Measurements from ENCODE around the gene ZNF808. TPM values are rescaled to one million over a fixed set of nuclear protein-coding genes. Genes with fewer than 3 reads are reported as not detected.

ZNF808 gene
- total and polyA plus RNA-seq, 2 of the 4 experiments (the other 2 are of a cell fraction): 3.6 to 19.9 TPM

DNA sequence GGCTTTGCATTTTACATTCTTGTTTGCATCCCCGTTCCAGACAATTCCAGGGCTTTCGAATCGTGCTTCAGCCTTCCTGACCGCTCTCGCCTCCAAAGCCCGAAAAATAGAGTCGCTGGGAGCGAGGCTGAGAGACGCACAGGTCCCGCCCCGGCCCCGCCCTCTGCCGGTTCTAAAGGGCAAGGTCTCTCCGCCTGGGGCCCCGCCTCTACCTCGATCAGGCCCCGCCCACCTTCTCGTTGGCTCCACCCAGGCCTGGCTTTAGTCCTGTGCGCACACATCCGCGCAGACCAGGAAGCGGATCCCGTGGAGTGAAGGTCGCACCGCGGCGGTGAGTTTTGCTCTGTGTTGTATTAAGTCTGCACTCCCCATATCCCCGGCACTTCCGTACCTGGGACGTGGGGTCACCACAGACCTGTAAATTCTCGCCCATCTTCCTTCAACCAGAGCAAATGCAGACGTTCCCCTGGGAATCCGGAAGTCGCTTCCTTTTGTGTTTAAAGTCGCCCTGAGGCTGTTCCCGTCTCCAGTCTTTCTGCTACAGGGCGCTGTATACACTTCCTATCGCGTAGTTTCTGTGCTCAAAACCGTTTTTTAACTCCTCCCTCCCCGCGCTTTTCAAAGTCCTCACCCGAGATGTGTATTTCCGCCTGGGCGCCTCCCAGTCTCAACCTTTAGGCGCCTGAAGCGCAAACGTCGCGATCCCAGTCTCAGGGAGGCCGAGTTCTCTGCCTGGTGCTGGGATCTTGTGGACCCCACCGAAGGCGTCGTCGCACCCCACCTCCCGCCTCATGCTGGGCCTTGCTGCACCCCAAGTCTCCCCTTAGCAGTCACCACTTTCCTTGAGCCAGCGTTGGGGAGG, 42.8 kb downstream of the ZNF808 start, which contains the start of gene ZNF701:
TSS of gene ZNF701 (plus strand) at position 288 of the 862 bp plus-strand sequence. CDS start 3,861 bp downstream, outside the sequence.
- WGBS, 2 experiments (ENCODE audit: extremely low coverage in 2 of 2, insufficient read length in 1 of 2): 2% methylated on average over 28 of the region's 57 CpGs; no CpG with 5 or more reads in 1 of the 2 experiments

More for the DNA sequence above, 42.8 kb downstream of the ZNF808 start, which contains the start of gene ZNF701:
- peak within 1 kb of the TSS; percentile 91 for H3K14ac ChIP-seq (replicated peaks; ENCODE audit: low read depth, low read length)
- peaks cover 5% of the 10 kb centered on the region; the same call in 1 of the 2 replicates for H3K9me3 ChIP-seq (ENCODE audit: control insufficient read depth, insufficient read depth, low read length)
- peak within 1 kb of the TSS; percentile 85 for H3K4ac ChIP-seq (ENCODE audit: low read depth, low read length)
- H3K27ac ChIP-seq (ENCODE audit: insufficient read depth, low read length): peak within 1 kb of the TSS; percentile 94
- in situ Hi-C loops (cut with MboI; ENCODE audit: low sequenced_read_pairs) (no loop called here), intact Hi-C loops (cut with micrococcal nuclease) (no loop called here), dilution Hi-C loops (cut with HindIII; ENCODE audit: low sequenced_read_pairs, unreplicated experiment) (no loop called here)
- H3K9ac ChIP-seq (ENCODE audit: low read depth, low read length): peak within 1 kb of the TSS; percentile 97
- peak within 1 kb of the TSS; percentile 80 for H2AK5ac ChIP-seq (ENCODE audit: low read depth, low read length)
- peak within 1 kb of the TSS; percentile 78 for H3K4me3 ChIP-seq (ENCODE audit: insufficient read depth, low read depth, low read length)
- no peaks in the 10 kb centered on the region for H3K27me3 ChIP-seq (ENCODE audit: control insufficient read depth, insufficient read depth, low read length)
- peak within 1 kb of the TSS; percentile 94 for H3K23ac ChIP-seq (ENCODE audit: low read depth, low read length)
- POLR2A ChIA-PET (ENCODE audit: unreplicated experiment): no interaction called here
- H3K36me3 ChIP-seq (ENCODE audit: control insufficient read depth, insufficient read depth, low read length): peaks cover 15% of the 10 kb centered on the region
- H2BK5ac ChIP-seq (ENCODE audit: low read depth, low read length, poor library complexity, severe bottlenecking): peak within 1 kb of the TSS; percentile 93
- peak within 1 kb of the TSS; percentile 90 for H3K18ac ChIP-seq (ENCODE audit: low read depth, low read length)
- DNase-seq (peak; percentile 88), ATAC-seq (ENCODE audit: low read depth) (peak; percentile 99)
- CTCF ChIA-PET: no interaction called here
- H3K9me1 ChIP-seq (ENCODE audit: insufficient read depth, low read length): no peaks in the 10 kb centered on the region
- H3K56ac ChIP-seq (ENCODE audit: extremely low read depth, insufficient read depth, low read length): peak within 1 kb of the TSS; percentile 88
- BruUV-seq (replicated peaks): no TSS peak
- no peaks in the 10 kb centered on the region for H4K20me1 ChIP-seq (ENCODE audit: insufficient read depth, low read length)
- peaks cover 17 to 24% of the 10 kb centered on the region in 2 experiments for H3K79me1 ChIP-seq (ENCODE audit: low read depth in 1 of 2, low read length in 2 of 2)
- H3K4me1 ChIP-seq (ENCODE audit: control insufficient read depth, insufficient read depth, low read length): no peaks in the 10 kb centered on the region
- peak within 1 kb of the TSS; percentile 91 for H2AFZ ChIP-seq (replicated peaks; ENCODE audit: low read length, poor library complexity)
- peak within 1 kb of the TSS; percentile 98 for H2AK9ac ChIP-seq (replicated peaks; ENCODE audit: low read depth, low read length, poor library complexity)
- peak within 1 kb of the TSS; percentile 86 for H4K91ac ChIP-seq (ENCODE audit: insufficient read depth, low read depth, low read length)
- H2BK15ac ChIP-seq (ENCODE audit: low read depth, low read length): peak within 1 kb of the TSS; percentile 61; the same call in 1 of the 3 replicates
- no peak for TF ChIP-seq USF2 (IDR thresholded peaks at IDR 0.05; ENCODE audit: low read depth, low read length)
- peak; percentile 80 for TF ChIP-seq MXI1 (IDR thresholded peaks at IDR 0.05; ENCODE audit: borderline replicate concordance, low read depth, low read length)
- peak; percentile 90 for TF ChIP-seq POLR2A (IDR thresholded peaks at IDR 0.05; ENCODE audit: low read depth, low read length)
- TF ChIP-seq BHLHE40 (IDR thresholded peaks at IDR 0.05; ENCODE audit: low read depth, low read length): no peak
- TF ChIP-seq, protein P1, sequence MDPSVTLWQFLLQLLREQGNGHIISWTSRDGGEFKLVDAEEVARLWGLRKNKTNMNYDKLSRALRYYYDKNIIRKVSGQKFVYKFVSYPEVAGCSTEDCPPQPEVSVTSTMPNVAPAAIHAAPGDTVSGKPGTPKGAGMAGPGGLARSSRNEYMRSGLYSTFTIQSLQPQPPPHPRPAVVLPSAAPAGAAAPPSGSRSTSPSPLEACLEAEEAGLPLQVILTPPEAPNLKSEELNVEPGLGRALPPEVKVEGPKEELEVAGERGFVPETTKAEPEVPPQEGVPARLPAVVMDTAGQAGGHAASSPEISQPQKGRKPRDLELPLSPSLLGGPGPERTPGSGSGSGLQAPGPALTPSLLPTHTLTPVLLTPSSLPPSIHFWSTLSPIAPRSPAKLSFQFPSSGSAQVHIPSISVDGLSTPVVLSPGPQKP (IDR thresholded peaks at IDR 0.05; ENCODE audit: borderline replicate concordance, low read depth, low read length): peak; percentile 7; the same call in 1 of the 2 replicates
- no peak for TF ChIP-seq RAD21 (IDR thresholded peaks at IDR 0.05; ENCODE audit: low read length)
- TF ChIP-seq CTCF (conservative IDR thresholded peaks at IDR 0.05; ENCODE audit: low read depth, low read length): peak; percentile 20; the same call in 1 of the 2 replicates
- no peak for TF ChIP-seq MAFK (IDR thresholded peaks at IDR 0.05; ENCODE audit: low read depth, low read length)
- TF ChIP-seq RFX5 (IDR thresholded peaks at IDR 0.05; ENCODE audit: low read depth, low read length): no peak
- TF ChIP-seq RCOR1 (IDR thresholded peaks at IDR 0.05; ENCODE audit: insufficient replicate concordance, low read length): no peak
- H4K5ac ChIP-seq (ENCODE audit: low read depth, low read length): peak within 1 kb of the TSS; percentile 88
- H3K4me2 ChIP-seq (ENCODE audit: low read depth, low read length): peak within 1 kb of the TSS; percentile 86
- no peak within 1 kb of the TSS for H2BK20ac ChIP-seq (ENCODE audit: low read depth, low read length)
- H2BK120ac ChIP-seq (ENCODE audit: low read depth, low read length): peak within 1 kb of the TSS; percentile 59; the same call in 1 of the 2 replicates
- peak within 1 kb of the TSS; percentile 65 to 91 for H4K8ac ChIP-seq (ENCODE audit: low read depth in 2 of 2, low read length in 2 of 2)

All from IMR-90 (cell line).